MV-4-11 (cell line): ENCODE data around the gene RREB1.

ENCODE experiments used
- DNase-seq: peaks from one replicate; lab custom pipeline; 2025; lab: John Stamatoyannopoulos, UW

RREB1 gene

GRCh38 chr6:7088076-7088742 is 19.6 kb upstream of the RREB1 start:
- DNase-seq: no peak

- no peak for DNase-seq
Measured at GRCh38 chr6:7098993-7099392, 8.8 kb upstream of the RREB1 start.

GRCh38 chr6:7100072-7100752 is 7.5 kb upstream of the RREB1 start:
- peak; percentile 64 for DNase-seq

GRCh38 chr6:7100753-7101081 is 7.0 kb upstream of the RREB1 start:
- DNase-seq: no peak

- DNase-seq: no peak
Measured at GRCh38 chr6:7101290-7101689, 6.5 kb upstream of the RREB1 start.

GRCh38 chr6:7104752-7105151 is 3.0 kb upstream of the RREB1 start:
- DNase-seq: no peak

GRCh38 chr6:7106215-7106751 is 1.5 kb upstream of the RREB1 start:
- no peak for DNase-seq

- DNase-seq: no peak
Measured at GRCh38 chr6:7106752-7107577, 796 bp upstream of the RREB1 start.

- no peak for DNase-seq
Measured at GRCh38 chr6:7108196-7108963, 619 bp downstream of the RREB1 start.

- peak; percentile 63 for DNase-seq
Measured at GRCh38 chr6:7108964-7109836, 1.4 kb downstream of the RREB1 start.

- DNase-seq: no peak
Measured at GRCh38 chr6:7110092-7110792, 2.5 kb downstream of the RREB1 start.

- no peak for DNase-seq
Measured at GRCh38 chr6:7111095-7111690, 3.4 kb downstream of the RREB1 start.

GRCh38 chr6:7112171-7112570 is 4.4 kb downstream of the RREB1 start:
- no peak for DNase-seq

GRCh38 chr6:7112741-7113313 is 5.1 kb downstream of the RREB1 start:
- no peak for DNase-seq

- no peak for DNase-seq
Measured at GRCh38 chr6:7114744-7115458, 7.1 kb downstream of the RREB1 start.

- DNase-seq: peak; percentile 76
Measured at GRCh38 chr6:7115543-7116231, 7.9 kb downstream of the RREB1 start.

GRCh38 chr6:7119272-7119801 is 11.6 kb downstream of the RREB1 start:
- no peak for DNase-seq

GRCh38 chr6:7121700-7122241 is 14.0 kb downstream of the RREB1 start:
- no peak for DNase-seq
